IgD-negative memory B cell (primary cell): ENCODE data around the gene GSTT2. TPM values are rescaled to one million over a fixed set of nuclear protein-coding genes. Genes with fewer than 3 reads are reported as not detected.

Source experiments
- polyA plus RNA-seq: library from polyadenylated mRNA; unstranded; fragments of 300-500 nt; fragmentation: Illumina TruSeq; gene quantifications from one replicate; pipeline ENCODE4 v1.2.3, GENCODE V29; 2021

Gene GSTT2
- polyA plus RNA-seq, 1 donor from 2014 or later = not detected

Other genes starting within 250 kb of the GSTT2 start
- gene ZNF70, start 229.0 kb upstream of the GSTT2 start, polyA plus RNA-seq = 0.20 TPM
- 1,081 TPM for gene VPREB3, start 225.7 kb upstream of the GSTT2 start, polyA plus RNA-seq
- gene C22orf15, start 217.1 kb upstream of the GSTT2 start, polyA plus RNA-seq = not detected
- 70.6 TPM for gene CHCHD10, start 212.2 kb upstream of the GSTT2 start, polyA plus RNA-seq
- 6.6 TPM for gene MMP11, start 207.3 kb upstream of the GSTT2 start, polyA plus RNA-seq
- gene SMARCB1, start 193.2 kb upstream of the GSTT2 start, polyA plus RNA-seq = 117 TPM
- gene DERL3, start 141.1 kb upstream of the GSTT2 start, polyA plus RNA-seq = 49.4 TPM
- gene SLC2A11, start 122.3 kb upstream of the GSTT2 start, polyA plus RNA-seq = 20.7 TPM
- gene MIF, start 85.8 kb upstream of the GSTT2 start, polyA plus RNA-seq = 1,216 TPM
- not detected for gene GSTT2B, start 18.9 kb upstream of the GSTT2 start, polyA plus RNA-seq
- gene DDTL, start 13.2 kb upstream of the GSTT2 start, polyA plus RNA-seq = 1.7 TPM
- gene DDT, start 5.7 kb upstream of the GSTT2 start, polyA plus RNA-seq = 158 TPM
- not detected for gene GSTT4, start 25.3 kb downstream of the GSTT2 start, polyA plus RNA-seq
- gene CABIN1, start 31.2 kb downstream of the GSTT2 start, polyA plus RNA-seq = 9.0 TPM
- not detected for gene SUSD2, start 201.4 kb downstream of the GSTT2 start, polyA plus RNA-seq